Panc1 (cell line): ENCODE results near the gene ERAL1. TPM values are rescaled to one million over a fixed set of nuclear protein-coding genes. Genes with fewer than 3 reads are reported as not detected.

ENCODE experiments used
- ATAC-seq: fragments of 200-7000 bp; cut with Tn5 transposase; 2 replicates; pipeline ENCODE4 v1.9.1; 2020; ENCODE audit warnings: mild to moderate bottlenecking, moderate library complexity
- BruUV-seq: library from RNA; stranded (reverse); fragments of 400-500 nt; replicated peaks from 2 replicates; lab custom pipeline; 2021; lab: Mats Ljungman, UMichigan
- CTCF ChIA-PET: fragments of 300-600 bp; sonication (Branson Sonifier 250); formaldehyde crosslinking; loops from one replicate; lab custom pipeline; 2022; ENCODE audit warnings: antibody characterized with exemption; lab: Charles Lee
- POLR2A ChIA-PET: fragments of 300-600 bp; sonication (Branson Sonifier 250); formaldehyde crosslinking; loops from one replicate; lab custom pipeline; 2022; ENCODE audit warnings: antibody characterized with exemption; lab: Charles Lee
- DNase-seq: peaks from one replicate; pipeline ENCODE4 v3.0.0-alpha.2; 2010; ENCODE audit warnings: low read depth, low spot score
- H3K27ac ChIP-seq: 2 replicates; pipeline ENCODE4 v1.5.1; 2011; ENCODE audit warnings: mild to moderate bottlenecking, low read length, inconsistent platforms
- H3K27me3 ChIP-seq: fragments of 200-500 bp; sonication (Bioruptor generic); 2 replicates; pipeline ENCODE4 v1.6.0; 2014; ENCODE audit warnings: low read length, inconsistent platforms; ENCODE audit not compliant: control insufficient read depth, insufficient read depth
- H3K36me3 ChIP-seq: fragments of 200-500 bp; sonication (Bioruptor generic); 2 replicates; pipeline ENCODE4 v1.5.1; 2014; ENCODE audit warnings: inconsistent platforms, mild to moderate bottlenecking, low read length, moderate library complexity; ENCODE audit not compliant: control insufficient read depth, insufficient read depth
- H3K4me1 ChIP-seq: 2 replicates; pipeline ENCODE4 v1.5.1; 2011; ENCODE audit warnings: inconsistent platforms, mild to moderate bottlenecking, low read length, moderate library complexity; ENCODE audit not compliant: control insufficient read depth, insufficient read depth
- H3K4me3 ChIP-seq, 2 experiments: 2 replicates each; pipeline ENCODE4 v1.5.1; 2011 to 2012; ENCODE audit warnings: low read depth in 2 of 2, low read length in 2 of 2, mild to moderate bottlenecking in 2 of 2, inconsistent platforms in 1 of 2, moderate library complexity in 1 of 2
- H3K9me3 ChIP-seq: fragments of 200-500 bp; sonication (Bioruptor generic); 2 replicates; pipeline ENCODE4 v1.5.1; 2014; ENCODE audit warnings: low read depth, mild to moderate bottlenecking, inconsistent platforms, low read length, moderate library complexity; ENCODE audit not compliant: control insufficient read depth, insufficient read depth
- CTCF ChIP-seq: fragments of 450-650 bp; IDR thresholded peaks from 2 replicates; pipeline ENCODE4 v1.5.1; 2017; ENCODE audit warnings: mild to moderate bottlenecking
- POLR2AphosphoS5 ChIP-seq: IDR thresholded peaks from 2 replicates; pipeline ENCODE4 v1.6.1; 2012; ENCODE audit warnings: mild to moderate bottlenecking, low read depth, low read length, moderate library complexity
- REST ChIP-seq, 2 experiments: IDR thresholded peaks; 2 replicates each; pipeline ENCODE4 v1.6.1; 2011 to 2012; ENCODE audit warnings: low read depth in 2 of 2, control low read depth in 1 of 2, low read length in 1 of 2, mild to moderate bottlenecking in 1 of 2, moderate library complexity in 1 of 2; ENCODE audit not compliant: insufficient read depth in 1 of 2
- SIN3A ChIP-seq: IDR thresholded peaks from 2 replicates; pipeline ENCODE4 v1.6.1; 2012; ENCODE audit warnings: low read depth, mild to moderate bottlenecking, low read length, moderate library complexity, borderline replicate concordance; ENCODE audit not compliant: insufficient read depth
- TCF7L2 ChIP-seq: IDR thresholded peaks from 2 replicates; pipeline ENCODE4 v1.6.1; 2011; ENCODE audit warnings: mild to moderate bottlenecking, low read depth, low read length, inconsistent platforms
- in situ Hi-C: cut with HindIII; loops from 2 replicates; pipeline ENCODE4 v1.10.0; 2016; ENCODE audit warnings: low sequenced_read_pairs, low pct_unique_long_range_greater_than_20kb
- intact Hi-C: fragments of 100-400 bp; cut with micrococcal nuclease; formaldehyde crosslinking; loops from one replicate; pipeline ENCODE4 v1.10.0; 2022; ENCODE audit not compliant: unreplicated experiment
- total RNA-seq: library from RNA; stranded (reverse); gene quantifications from one replicate; pipeline ENCODE4 v1.2.1, GENCODE V29; 2021; ENCODE audit not compliant: unreplicated experiment

Gene ERAL1
- total RNA-seq, 1 experiment from 2014 or later, result 74.2 TPM

DNA sequence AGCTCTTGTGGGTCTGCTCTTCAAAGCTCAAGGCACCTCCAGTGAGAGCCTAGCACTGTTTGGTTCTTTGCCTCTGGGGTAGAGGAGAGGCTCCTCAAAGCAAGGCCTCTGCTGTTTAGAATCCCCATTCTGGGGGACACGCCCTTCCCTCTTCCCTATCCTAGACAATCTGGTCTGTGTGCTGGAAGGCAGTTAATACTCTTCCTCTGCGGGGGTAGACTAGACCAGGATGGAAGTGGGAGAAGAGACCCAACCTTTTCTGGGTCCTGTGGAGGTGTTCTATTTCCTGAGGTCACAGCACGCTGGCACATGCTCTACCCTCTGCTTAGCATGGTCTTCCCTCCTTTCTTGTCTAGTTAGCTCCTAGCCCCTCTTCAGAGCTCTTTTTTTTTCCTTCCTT is 7.7 kb downstream of the ERAL1 start:
- no peak for ATAC-seq
- no peak overlapping the region for H3K4me3 ChIP-seq

DNA sequence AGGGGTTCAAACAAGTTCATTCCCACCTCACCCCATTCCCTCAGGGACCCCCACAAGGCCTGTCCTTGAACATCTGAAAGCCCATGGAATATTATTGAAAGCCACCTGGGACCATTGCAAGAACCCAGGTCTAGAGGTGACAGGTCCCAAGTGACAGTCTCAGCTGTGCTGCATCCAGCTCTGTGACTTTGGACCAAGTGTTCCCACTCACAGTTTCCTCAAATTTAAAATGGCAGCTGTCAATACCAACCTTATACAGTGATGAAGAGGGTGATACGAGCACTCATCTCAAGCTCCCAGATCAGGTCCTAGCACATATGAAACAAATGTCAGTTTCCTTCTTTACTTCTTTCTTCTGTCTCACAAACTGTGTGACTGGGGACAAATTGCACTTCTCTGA is 9.1 kb downstream of the ERAL1 start:
- DNase-seq, result no peak
- Histone ChIP-seq H3K36me3 (no peaks in the 10 kb centered on the region), H3K4me1 (no peaks in the 10 kb centered on the region), H3K27ac (no peak overlapping the region), H3K4me3 (no peak overlapping the region), H3K27me3 (no peaks in the 10 kb centered on the region), H3K9me3 (no peaks in the 10 kb centered on the region)
- in situ Hi-C loops (no loop called here), intact Hi-C loops (no loop called here)
- no TSS peak for BruUV-seq
- ChIA-PET CTCF (no interaction called here), POLR2A (no interaction called here)
- ATAC-seq, result no peak
- TF ChIP-seq TCF7L2, result no peak
- TF ChIP-seq POLR2AphosphoS5, result no peak
- no peak for TF ChIP-seq CTCF
- TF ChIP-seq REST (IDR thresholded peaks at IDR 0.05; ENCODE audit: insufficient read depth in 1 of 2, low read depth in 2 of 2, low read length in 1 of 2), result no peak
- no peak for TF ChIP-seq SIN3A

More for the DNA sequence above, 7.7 kb downstream of the ERAL1 start:
- Histone ChIP-seq H3K27me3 (no peaks in the 10 kb centered on the region), H3K4me1 (no peaks in the 10 kb centered on the region), H3K27ac (no peak overlapping the region), H3K36me3 (0 out of 2 replicates have a peak, but pooled peaks cover 4% of the 10 kb centered on the region), H3K9me3 (no peaks in the 10 kb centered on the region)
- ChIA-PET CTCF (no interaction called here), POLR2A (no interaction called here)
- BruUV-seq, result no TSS peak
- DNase-seq, result no peak
- TF ChIP-seq TCF7L2, result no peak
- TF ChIP-seq SIN3A, result no peak
- no peak for TF ChIP-seq CTCF
- no peak for TF ChIP-seq REST (IDR thresholded peaks at IDR 0.05; ENCODE audit: insufficient read depth in 1 of 2, low read depth in 2 of 2, low read length in 1 of 2)
- no peak for TF ChIP-seq POLR2AphosphoS5
- intact Hi-C loops, result no loop called here
- in situ Hi-C loops, result no loop called here
